NB4 (cell line): ENCODE data around the gene KLHL3.

Experiments
- MAX ChIP-seq: IDR thresholded peaks from 2 replicates; pipeline ENCODE4 v1.6.1; 2011; ENCODE audit warnings: low read depth, low read length
- TF ChIP-seq, protein P1 (sequence below): IDR thresholded peaks from one replicate; pipeline ENCODE4 v1.5.1; 2012; ENCODE audit warnings: low read depth, low read length

DNA sequence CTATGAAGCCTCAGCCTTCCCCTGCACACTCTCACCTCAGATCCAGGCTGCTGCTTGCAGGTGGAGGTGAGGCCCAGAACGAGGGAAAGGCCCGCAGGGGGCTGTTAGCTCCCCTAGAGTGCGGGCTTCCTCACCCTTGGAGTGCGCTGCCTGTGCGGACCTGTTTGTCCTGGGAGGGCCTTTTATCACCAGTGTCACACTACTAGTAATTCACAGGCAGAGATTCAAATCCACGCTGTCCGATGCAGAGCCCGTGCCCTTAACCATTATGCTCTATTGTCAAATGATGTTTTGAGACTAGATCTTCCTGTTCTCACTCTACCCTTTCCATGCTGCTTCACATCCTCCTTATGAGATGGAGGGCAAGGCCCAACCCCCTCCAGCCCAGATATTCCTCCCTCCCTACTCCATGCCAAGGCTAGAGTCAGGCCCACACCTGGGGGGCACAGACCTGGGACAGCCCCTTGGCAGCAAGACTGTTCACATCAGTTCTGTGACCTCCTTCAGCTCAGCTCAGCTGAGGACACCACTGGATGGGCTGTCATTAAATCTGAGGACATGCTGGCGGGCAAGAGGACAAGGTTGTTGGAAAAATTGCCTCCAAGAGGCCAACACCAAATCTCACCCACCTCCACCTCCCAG, 124.0 kb downstream of the KLHL3 start:
- no peak for TF ChIP-seq MAX
- TF ChIP-seq, protein P1, sequence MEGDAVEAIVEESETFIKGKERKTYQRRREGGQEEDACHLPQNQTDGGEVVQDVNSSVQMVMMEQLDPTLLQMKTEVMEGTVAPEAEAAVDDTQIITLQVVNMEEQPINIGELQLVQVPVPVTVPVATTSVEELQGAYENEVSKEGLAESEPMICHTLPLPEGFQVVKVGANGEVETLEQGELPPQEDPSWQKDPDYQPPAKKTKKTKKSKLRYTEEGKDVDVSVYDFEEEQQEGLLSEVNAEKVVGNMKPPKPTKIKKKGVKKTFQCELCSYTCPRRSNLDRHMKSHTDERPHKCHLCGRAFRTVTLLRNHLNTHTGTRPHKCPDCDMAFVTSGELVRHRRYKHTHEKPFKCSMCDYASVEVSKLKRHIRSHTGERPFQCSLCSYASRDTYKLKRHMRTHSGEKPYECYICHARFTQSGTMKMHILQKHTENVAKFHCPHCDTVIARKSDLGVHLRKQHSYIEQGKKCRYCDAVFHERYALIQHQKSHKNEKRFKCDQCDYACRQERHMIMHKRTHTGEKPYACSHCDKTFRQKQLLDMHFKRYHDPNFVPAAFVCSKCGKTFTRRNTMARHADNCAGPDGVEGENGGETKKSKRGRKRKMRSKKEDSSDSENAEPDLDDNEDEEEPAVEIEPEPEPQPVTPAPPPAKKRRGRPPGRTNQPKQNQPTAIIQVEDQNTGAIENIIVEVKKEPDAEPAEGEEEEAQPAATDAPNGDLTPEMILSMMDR, result no peak
